Measurements from ENCODE around the gene HAGHL.

Gene HAGHL

DNA sequence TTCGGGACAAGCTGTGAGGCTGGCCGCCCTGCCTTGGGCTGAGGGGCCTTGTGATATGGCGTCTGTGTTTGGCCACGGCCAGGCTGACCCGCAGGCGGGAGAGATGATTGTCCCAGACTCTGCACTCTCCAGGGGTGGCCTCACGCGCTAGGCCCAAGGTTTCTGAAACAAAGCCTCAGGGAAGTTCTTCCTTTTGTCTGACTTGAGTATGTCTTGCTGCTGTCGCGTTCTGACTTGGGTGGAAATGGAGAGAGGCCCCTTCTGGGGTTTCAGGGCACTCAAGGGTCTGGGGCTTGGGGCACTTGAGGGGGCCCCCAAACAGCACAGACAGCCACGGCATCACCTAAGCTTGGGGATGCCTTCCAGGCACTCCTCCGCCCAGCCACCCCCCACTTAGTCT, 15.8 kb upstream of the HAGHL start:
- no peak for TF ChIP-seq CTCF (IDR thresholded peaks at IDR 0.05)
- no peak overlapping the region for H3K27ac ChIP-seq

GRCh38 chr16:711548-712320, 15.2 kb upstream of the HAGHL start:
- no peak overlapping the region for H3K27ac ChIP-seq
- TF ChIP-seq CTCF (IDR thresholded peaks at IDR 0.05) (peak; percentile 95), ZFX (IDR thresholded peaks at IDR 0.05; ENCODE audit: borderline replicate concordance) (no peak)

DNA sequence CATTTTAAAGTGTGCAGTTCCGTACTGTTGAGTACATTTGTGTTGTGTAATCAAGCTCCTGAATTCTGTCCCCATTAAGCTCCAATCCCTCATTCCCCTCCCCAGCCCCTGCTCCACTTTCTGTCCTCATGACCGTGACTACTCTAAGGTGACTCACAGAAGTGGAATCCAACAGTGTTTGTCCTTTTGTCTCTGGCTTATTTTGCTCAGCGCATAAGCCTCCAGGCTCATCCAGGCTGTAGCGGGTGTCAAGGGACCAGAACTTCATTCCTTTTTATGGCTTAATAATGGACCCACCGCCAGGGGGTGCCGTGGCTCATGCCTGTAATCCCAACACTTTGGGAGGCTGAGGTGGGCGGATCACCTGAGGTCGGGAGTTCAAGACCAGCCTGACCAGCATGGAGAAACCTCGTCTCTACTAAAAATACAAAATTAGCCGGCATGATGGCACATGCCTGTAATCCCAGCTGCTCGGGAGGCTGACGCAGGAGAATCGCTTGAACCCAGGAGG, 14.1 kb upstream of the HAGHL start:
- H3K27ac ChIP-seq: peak overlapping the region; percentile 42; the same call in 1 of the 2 replicates
- TF ChIP-seq CTCF (IDR thresholded peaks at IDR 0.05): peak; percentile 80

DNA sequence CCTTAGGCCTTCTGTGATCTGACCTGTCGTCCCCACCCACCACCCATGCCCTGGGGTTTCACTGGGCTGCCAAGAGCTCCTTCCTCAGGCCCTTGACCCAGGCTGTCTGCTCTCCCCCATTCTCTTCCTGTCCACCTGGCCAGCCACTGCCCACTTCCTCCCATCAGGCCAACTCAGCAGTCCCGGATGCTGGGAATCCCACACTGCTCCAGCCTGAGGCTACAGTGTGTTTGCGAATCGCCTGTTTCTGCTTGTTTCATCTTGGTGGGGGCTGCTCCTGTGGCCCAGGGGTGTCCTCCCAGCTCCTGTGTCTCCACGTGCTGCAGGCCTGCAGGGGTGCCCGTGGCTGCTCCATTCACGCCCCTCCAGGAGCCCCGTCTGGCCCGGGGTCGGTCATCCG, 12.8 kb upstream of the HAGHL start:
- H3K27ac ChIP-seq: peak overlapping the region; percentile 98
- TF ChIP-seq ZFX (IDR thresholded peaks at IDR 0.05; ENCODE audit: borderline replicate concordance) (no peak), CTCF (IDR thresholded peaks at IDR 0.05) (no peak)

DNA sequence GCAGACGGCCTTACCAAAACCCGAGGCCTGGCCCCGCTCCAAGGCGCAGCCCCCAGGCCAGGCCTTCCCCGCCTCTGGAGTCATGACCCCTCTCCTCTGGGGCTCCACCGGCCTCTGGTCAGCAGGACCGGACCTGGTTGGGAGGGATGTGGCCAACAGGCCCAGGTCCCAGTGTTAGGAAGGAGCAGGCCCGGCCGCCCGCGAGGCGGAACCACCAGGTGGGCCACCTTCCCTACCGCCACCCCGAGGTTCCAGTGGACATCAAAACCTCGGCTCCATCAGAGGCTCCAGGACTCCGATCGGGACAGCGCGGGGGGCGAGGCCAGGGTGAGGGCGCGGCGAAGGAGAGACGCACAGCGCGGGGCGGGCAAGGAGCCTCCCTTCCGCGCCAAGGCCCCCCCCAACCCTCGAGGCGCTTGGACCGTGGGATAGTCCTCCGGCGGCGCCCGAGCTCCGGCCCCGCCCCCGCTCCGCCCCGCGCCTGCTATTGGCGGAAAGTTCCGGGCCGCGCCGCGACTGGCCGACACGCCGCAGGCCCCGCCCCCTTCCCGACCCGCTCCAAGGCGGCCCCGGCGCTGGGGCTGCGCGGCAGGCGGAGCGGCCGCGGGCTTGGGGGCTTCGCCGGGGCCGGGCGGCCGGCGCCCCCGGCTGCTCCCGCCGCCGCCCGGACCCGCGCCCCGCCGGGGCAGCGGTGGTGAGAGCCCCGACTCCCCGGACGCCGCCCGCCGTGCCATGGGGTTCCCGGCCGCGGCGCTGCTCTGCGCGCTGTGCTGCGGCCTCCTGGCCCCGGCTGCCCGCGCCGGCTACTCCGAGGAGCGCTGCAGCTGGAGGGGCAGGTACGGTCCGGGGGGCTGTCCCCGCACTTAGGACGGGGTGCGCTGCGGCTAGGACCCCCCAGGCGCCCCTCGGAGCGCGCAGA, 12.1 kb upstream of the HAGHL start, which contains the start of gene METRN:
Gene METRN, plus strand, starts transcription at position 561 of the 919 bp plus-strand sequence. Its CDS starts 172 bp downstream, at position 733.
- no peak for TF ChIP-seq ZFX (IDR thresholded peaks at IDR 0.05; ENCODE audit: borderline replicate concordance)
- TF ChIP-seq CTCF (IDR thresholded peaks at IDR 0.05): no peak
- H3K27ac ChIP-seq: peak within 1 kb of the TSS; percentile 98

DNA sequence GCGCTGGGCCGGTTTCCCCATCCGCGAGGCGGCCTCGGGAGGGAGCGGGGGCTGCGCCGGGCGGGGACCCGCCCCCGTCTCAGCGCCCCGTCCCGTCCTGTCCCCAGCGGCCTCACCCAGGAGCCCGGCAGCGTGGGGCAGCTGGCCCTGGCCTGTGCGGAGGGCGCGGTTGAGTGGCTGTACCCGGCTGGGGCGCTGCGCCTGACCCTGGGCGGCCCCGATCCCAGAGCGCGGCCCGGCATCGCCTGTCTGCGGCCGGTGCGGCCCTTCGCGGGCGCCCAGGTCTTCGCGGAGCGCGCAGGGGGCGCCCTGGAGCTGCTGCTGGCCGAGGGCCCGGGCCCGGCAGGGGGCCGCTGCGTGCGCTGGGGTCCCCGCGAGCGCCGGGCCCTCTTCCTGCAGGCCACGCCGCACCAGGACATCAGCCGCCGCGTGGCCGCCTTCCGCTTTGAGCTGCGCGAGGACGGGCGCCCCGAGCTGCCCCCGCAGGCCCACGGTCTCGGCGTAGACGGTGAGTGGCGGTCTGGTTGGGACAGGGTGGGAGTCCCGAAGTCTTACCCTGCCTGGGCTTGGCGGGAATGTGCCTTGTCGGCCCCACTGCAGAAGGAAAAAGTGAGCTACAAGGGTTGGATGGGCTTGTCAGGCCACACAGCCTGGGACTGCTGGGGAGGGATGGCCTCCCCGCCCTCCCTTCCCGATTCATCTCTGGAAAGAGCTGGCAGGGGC, 11.3 kb upstream of the HAGHL start:
- peak overlapping the region; percentile 98 for H3K27ac ChIP-seq
- TF ChIP-seq CTCF (IDR thresholded peaks at IDR 0.05) (peak; percentile 68), ZFX (IDR thresholded peaks at IDR 0.05; ENCODE audit: borderline replicate concordance) (no peak)

Data from 22Rv1 (cell line).